Measurements from ENCODE around the gene SLC12A7. TPM values are rescaled to one million over a fixed set of nuclear protein-coding genes. Genes with fewer than 3 reads are reported as not detected.

The SLC12A7 gene
- total RNA-seq, 4 donors from 2014 or later = 10.6 to 32.2 (median 18.1) TPM

GRCh38 chr5:1078851-1079250, 33.0 kb downstream of the SLC12A7 start:
- DNase-seq (ENCODE audit: low spot score in 2 of 2) = no peak

GRCh38 chr5:1078206-1078605, 33.7 kb downstream of the SLC12A7 start:
- 90 to 96% methylated on average over 13 of the region's 13 CpGs for WGBS, 2 donors
- intact Hi-C loops (cut with DNase I; ENCODE audit: low total_unique reads) = no loop called here
- TF ChIP-seq CTCF (IDR thresholded peaks at IDR 0.05) = no peak
- no peak for TF ChIP-seq POLR2A (IDR thresholded peaks at IDR 0.05)
- no peak for DNase-seq (ENCODE audit: low spot score in 2 of 2)
- no peak overlapping the region for H3K4me3 ChIP-seq (ENCODE audit: low read depth, poor library complexity, severe bottlenecking)

More at GRCh38 chr5:1078851-1079250, 33.0 kb downstream of the SLC12A7 start:
- TF ChIP-seq POLR2A (IDR thresholded peaks at IDR 0.05) (no peak), CTCF (IDR thresholded peaks at IDR 0.05) (no peak)
- no peak overlapping the region for H3K4me3 ChIP-seq (ENCODE audit: low read depth, poor library complexity, severe bottlenecking)
- WGBS, 2 donors = 92% methylated on average over 20 to 23 of the region's 23 CpGs
- intact Hi-C loops (cut with DNase I; ENCODE audit: low total_unique reads) = no loop called here

DNA sequence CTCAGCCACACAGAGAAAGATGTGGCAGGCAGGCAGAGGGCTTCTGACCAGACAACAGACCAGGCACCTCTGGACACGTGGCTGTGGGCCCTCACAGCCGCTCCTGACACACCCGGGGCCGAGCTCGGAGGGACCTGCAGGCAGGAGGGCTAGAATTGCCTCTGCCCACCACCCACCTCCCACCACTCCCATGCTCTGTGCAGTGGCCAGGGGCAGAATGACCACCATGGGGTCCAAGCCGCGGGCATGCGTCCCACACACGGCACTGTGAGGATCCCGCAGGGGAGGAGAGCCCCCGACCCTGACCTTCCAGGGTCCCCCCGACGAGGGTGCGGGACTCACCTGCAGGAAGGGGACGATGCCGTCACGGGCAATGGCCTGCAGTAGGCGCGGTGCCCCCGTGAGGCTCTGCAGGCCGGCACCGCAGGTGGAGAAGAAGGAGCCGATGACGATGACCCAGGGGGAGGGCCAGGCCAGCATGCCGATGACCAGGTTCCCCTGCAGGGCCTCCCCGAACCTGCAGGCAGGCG, 34.3 kb downstream of the SLC12A7 start:
- H3K4me3 ChIP-seq (ENCODE audit: low read depth, poor library complexity, severe bottlenecking) = no peak overlapping the region
- TF ChIP-seq POLR2A (IDR thresholded peaks at IDR 0.05) (no peak), CTCF (IDR thresholded peaks at IDR 0.05) (no peak)
- intact Hi-C loops (cut with DNase I; ENCODE audit: low total_unique reads) = no loop called here
- no peak for DNase-seq (ENCODE audit: low spot score in 2 of 2)
- WGBS, 2 donors = 96 to 99% methylated on average over 22 to 25 of the region's 27 CpGs

GRCh38 chr5:1077026-1077425, 34.8 kb downstream of the SLC12A7 start:
- 80 to 86% methylated on average over 1 to 16 of the region's 19 CpGs for WGBS, 2 donors
- H3K4me3 ChIP-seq (ENCODE audit: low read depth, poor library complexity, severe bottlenecking) = no peak overlapping the region
- intact Hi-C loops (cut with DNase I; ENCODE audit: low total_unique reads) = no loop called here
- TF ChIP-seq CTCF (IDR thresholded peaks at IDR 0.05) (no peak), POLR2A (IDR thresholded peaks at IDR 0.05) (no peak)
- DNase-seq (ENCODE audit: low spot score in 2 of 2) = no peak

DNA sequence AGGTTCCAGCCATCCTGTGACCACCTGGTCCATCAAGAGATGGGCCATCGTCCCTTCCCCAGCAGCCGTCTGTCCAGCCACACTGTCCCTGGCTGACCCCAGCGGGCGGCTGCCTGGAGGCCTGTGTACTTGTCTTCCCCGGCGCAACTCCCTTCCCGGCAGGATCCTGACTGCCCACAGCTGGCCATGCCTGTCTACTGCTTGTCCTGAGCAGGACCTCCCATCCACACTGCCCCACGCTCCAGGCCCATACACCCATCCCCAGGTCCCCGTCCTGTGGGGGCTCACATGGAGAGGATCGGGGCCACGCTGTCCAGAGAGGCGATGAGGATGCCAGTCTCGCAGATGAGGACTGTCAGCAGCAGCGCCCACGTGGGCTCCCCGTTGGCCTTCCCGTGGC, 35.5 kb downstream of the SLC12A7 start:
- 95 to 98% methylated on average over 14 to 17 of the region's 17 CpGs for WGBS, 2 donors
- DNase-seq (ENCODE audit: low spot score in 2 of 2) = no peak
- H3K4me3 ChIP-seq (ENCODE audit: low read depth, poor library complexity, severe bottlenecking) = no peak overlapping the region
- intact Hi-C loops (cut with DNase I; ENCODE audit: low total_unique reads) = no loop called here
- TF ChIP-seq CTCF (IDR thresholded peaks at IDR 0.05) = no peak
- TF ChIP-seq POLR2A (IDR thresholded peaks at IDR 0.05) = no peak

- WGBS, 2 donors = 96 to 97% methylated on average over 16 to 17 of the region's 17 CpGs
- DNase-seq (ENCODE audit: low spot score in 2 of 2) = no peak
- intact Hi-C loops (cut with DNase I; ENCODE audit: low total_unique reads) = no loop called here
- no peak overlapping the region for H3K4me3 ChIP-seq (ENCODE audit: low read depth, poor library complexity, severe bottlenecking)
- TF ChIP-seq POLR2A (IDR thresholded peaks at IDR 0.05) = no peak
- TF ChIP-seq CTCF (IDR thresholded peaks at IDR 0.05) = no peak
Observed at GRCh38 chr5:1075931-1076330, 35.9 kb downstream of the SLC12A7 start.
